Measurements from ENCODE around the gene RHBDL2.

RHBDL2 gene

DNA sequence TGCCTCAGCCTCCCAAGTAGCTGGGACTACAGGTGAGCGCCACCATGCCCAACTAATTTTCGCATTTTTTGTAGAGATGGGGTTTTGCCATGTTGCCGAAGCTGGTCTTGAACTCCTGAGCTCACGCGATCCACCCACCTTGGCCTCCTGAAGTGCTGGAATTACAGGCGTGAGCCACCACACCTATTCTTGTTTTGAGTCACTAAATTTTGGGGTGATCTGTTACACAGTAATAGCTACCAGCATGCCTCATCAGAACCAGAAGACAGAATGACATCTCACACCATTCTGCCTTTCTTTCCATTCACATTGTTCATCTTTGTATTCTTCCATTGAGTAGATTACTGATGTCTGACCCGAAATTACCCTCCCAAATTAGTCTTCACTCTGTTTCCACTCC, 9.1 kb downstream of the RHBDL2 start:
- no peak for DNase-seq (ENCODE audit: low read depth)
- H3K4me3 ChIP-seq (ENCODE audit: low read length): no peak overlapping the region
- TF ChIP-seq, protein P1, sequence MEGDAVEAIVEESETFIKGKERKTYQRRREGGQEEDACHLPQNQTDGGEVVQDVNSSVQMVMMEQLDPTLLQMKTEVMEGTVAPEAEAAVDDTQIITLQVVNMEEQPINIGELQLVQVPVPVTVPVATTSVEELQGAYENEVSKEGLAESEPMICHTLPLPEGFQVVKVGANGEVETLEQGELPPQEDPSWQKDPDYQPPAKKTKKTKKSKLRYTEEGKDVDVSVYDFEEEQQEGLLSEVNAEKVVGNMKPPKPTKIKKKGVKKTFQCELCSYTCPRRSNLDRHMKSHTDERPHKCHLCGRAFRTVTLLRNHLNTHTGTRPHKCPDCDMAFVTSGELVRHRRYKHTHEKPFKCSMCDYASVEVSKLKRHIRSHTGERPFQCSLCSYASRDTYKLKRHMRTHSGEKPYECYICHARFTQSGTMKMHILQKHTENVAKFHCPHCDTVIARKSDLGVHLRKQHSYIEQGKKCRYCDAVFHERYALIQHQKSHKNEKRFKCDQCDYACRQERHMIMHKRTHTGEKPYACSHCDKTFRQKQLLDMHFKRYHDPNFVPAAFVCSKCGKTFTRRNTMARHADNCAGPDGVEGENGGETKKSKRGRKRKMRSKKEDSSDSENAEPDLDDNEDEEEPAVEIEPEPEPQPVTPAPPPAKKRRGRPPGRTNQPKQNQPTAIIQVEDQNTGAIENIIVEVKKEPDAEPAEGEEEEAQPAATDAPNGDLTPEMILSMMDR (IDR thresholded peaks at IDR 0.05; ENCODE audit: insufficient read depth, low read depth, low read length, missing control alignments): no peak

DNA sequence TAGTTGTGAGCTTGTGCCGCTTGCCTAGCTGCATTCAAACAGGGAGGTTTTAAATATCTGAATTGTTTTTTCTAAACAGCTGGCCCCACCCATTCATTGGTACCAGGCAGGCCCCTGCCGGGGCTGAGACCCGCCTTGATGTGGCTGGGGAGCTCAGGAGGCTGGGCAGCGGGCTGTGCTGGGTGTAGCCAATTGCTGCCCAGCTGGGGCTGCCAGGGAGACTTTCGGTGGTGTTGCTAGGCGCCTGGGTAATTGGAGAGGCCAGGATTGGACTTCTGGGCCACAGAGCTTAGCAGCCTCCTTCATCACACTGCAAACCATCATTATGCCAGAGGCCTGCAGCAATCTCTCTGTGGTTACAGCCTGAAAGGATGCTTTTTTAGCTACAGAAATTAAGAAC, 12.2 kb downstream of the RHBDL2 start:
- H3K4me3 ChIP-seq (ENCODE audit: low read length): no peak overlapping the region
- no peak for DNase-seq (ENCODE audit: low read depth)
- TF ChIP-seq, protein P1 (IDR thresholded peaks at IDR 0.05; ENCODE audit: insufficient read depth, low read depth, low read length, missing control alignments): no peak

DNA sequence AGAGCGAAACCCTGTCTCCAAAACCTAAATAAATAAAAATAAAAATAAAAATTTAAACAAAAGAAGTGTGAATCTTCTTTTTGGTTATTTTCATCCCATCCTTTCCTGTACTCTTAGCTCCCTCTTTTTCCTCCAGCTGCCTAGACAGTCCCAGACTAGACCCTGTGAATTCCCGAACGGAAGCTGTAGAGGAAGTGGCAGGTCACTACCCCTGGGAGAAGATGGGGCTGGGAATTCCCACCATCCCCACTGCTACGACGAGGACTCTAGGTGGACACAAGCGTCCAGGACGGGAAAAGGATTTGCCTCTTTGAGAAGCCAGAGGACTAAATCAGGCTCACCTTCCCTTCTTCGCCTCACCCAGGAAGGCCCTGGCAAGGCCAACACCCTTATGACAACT, 12.6 kb downstream of the RHBDL2 start:
- TF ChIP-seq, protein P1 (IDR thresholded peaks at IDR 0.05; ENCODE audit: insufficient read depth, low read depth, low read length, missing control alignments): no peak
- no peak overlapping the region for H3K4me3 ChIP-seq (ENCODE audit: low read length)
- no peak for DNase-seq (ENCODE audit: low read depth)

DNA sequence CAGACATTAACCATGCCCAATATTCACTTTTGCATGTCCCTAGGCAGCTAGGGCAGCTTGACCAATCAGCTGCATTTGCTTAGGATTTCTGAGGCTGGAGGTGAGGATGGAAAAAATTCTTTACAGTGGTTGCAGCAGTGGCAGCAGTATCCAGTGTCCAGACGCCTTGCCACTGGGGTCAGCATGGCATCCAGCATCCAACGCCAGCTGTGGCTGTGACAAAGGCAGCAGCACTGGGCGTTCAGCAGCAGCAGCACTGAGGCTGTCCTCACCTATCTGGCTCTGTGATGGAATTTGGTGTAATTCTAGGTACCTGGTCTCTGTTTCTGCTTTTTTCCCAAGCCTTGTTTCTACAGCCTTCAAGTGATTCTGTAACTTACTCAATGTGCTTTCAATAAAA, 15.5 kb downstream of the RHBDL2 start:
- no peak for DNase-seq (ENCODE audit: low read depth)
- TF ChIP-seq, protein P1 (IDR thresholded peaks at IDR 0.05; ENCODE audit: insufficient read depth, low read depth, low read length, missing control alignments): no peak
- H3K4me3 ChIP-seq (ENCODE audit: low read length): no peak overlapping the region

DNA sequence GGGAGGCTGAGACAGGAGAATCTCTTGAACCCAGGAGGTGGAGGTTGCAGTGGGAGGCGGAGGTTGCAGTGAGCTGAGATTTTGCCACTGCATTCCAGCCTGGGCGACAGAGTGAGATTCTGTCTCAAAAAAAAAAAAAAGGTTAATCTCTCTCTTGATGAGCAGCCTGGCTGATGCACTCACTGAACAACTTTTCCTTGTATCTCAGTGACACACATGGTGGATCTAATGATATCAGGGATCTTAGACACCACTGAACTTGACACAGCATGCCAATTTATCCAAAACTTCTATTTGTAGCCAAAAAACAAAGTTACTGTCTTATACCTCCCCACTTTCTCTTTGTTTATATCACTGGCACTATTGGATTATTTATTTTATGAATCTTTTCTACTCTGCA, 16.2 kb downstream of the RHBDL2 start:
- DNase-seq (ENCODE audit: low read depth): no peak
- no peak overlapping the region for H3K4me3 ChIP-seq (ENCODE audit: low read length)
- TF ChIP-seq, protein P1 (IDR thresholded peaks at IDR 0.05; ENCODE audit: insufficient read depth, low read depth, low read length, missing control alignments): no peak

DNA sequence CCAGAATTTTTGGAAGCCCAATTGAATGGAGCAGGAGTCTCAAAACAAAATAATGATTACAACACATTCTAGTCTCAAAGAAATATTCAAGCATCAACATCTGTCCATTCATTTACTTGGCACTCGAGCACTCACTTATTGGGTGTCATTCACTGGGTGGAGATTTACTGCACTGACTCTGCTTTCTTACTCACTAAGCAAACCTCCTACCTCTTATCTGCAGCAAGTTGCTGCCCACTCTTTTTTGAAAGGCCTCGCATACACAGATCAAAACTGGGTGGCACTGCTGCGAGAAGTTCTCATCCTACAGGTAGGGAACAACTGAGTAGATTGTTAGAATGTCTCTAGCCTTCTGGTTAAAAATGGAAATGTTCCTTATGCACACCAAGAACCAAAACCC, 18.0 kb downstream of the RHBDL2 start:
- DNase-seq (ENCODE audit: low read depth): peak; percentile 39
- no peak overlapping the region for H3K4me3 ChIP-seq (ENCODE audit: low read length)
- TF ChIP-seq, protein P1 (IDR thresholded peaks at IDR 0.05; ENCODE audit: insufficient read depth, low read depth, low read length, missing control alignments): no peak

DNA sequence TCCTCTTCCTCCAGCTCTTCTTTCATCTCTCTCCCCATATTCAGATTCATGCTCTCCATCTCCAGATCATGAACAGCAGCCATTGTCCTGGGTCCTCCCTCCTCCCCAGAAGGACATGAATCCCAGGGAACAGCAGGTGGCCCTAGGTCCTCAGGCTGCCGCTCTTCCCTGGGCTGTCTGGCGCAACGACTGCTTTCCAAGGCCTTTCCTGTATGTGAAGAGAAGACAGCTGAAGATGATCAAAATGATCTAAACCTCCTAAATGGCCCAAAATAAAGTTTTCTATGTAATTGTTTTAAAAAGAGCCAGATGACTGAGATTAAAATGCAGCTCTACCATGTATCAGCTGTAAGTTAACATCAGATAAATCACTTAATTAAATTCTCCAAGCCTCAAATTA, 22.5 kb downstream of the RHBDL2 start:
- TF ChIP-seq, protein P1 (IDR thresholded peaks at IDR 0.05; ENCODE audit: insufficient read depth, low read depth, low read length, missing control alignments): peak; percentile 13
- no peak for DNase-seq (ENCODE audit: low read depth)

More for the DNA sequence above, 22.5 kb downstream of the RHBDL2 start:
- no peak overlapping the region for H3K4me3 ChIP-seq (ENCODE audit: low read length)
